CD1c-positive myeloid dendritic cell (primary cell): Measurements from ENCODE around the gene TAF15.

Experiments
- DNase-seq: peaks from one replicate; pipeline ENCODE4 v3.0.0-alpha.2; 2016; ENCODE audit errors: extremely low spot score

The TAF15 gene

DNA sequence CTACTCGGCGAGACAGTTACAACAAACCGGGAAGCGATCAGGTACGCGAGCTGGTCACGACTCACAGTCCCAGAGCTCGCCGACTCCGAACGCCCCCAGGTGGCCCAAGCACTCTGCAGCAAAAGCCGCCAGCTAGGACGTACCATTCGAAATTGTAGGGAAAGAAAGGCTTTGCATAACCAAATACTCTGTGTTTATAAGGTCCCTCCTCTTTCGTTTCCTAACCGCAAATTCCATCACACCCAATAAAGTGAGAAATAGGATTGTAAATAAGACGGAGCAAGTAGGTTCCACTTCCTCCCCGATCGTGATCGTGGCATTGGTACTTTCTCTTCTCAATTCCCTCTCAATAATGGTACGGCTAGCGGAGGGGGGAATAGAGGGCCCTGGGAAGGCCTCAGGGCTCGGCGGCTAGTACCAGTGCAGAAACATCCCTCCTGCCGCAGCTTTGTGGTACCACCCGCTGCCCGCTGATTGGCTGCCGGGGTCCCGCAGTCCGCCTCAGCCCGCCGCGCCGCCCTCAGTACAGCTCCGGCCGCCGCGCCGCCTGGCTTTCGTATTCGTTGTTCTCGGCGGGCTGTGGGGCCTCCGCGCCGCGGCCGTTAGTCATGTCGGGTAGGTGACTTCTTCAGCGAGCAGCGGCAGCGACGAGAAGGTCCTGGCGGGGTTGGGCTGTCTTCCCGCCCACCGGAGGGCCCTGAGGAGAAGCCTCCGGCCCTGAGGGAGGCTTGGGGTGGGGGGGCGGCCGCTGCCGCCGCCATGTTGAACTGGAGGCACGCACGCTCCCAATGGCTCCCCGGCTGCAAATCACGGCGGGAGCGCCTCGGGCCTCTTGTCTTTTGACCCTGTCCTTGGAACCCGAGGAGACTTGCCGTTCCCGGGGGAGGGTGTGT is at the start of gene TAF15:
Gene TAF15, plus strand, starts transcription at position 523 of the 893 bp plus-strand sequence. Its CDS starts 86 bp downstream, at position 609.
- DNase-seq, result peak; percentile 98

- no peak for DNase-seq
Measured at GRCh38 chr17:35760587-35760986, 48.7 kb upstream of the TAF15 start, which contains the start of gene C17orf50. C17orf50 (plus strand) TSS chr17:35760887; CDS start chr17:35760942, 55 bp downstream.

- DNase-seq, result no peak
Measured at GRCh38 chr17:35761601-35762000, 47.7 kb upstream of the TAF15 start.

GRCh38 chr17:35763767-35764122 is 45.5 kb upstream of the TAF15 start:
- no peak for DNase-seq

DNA sequence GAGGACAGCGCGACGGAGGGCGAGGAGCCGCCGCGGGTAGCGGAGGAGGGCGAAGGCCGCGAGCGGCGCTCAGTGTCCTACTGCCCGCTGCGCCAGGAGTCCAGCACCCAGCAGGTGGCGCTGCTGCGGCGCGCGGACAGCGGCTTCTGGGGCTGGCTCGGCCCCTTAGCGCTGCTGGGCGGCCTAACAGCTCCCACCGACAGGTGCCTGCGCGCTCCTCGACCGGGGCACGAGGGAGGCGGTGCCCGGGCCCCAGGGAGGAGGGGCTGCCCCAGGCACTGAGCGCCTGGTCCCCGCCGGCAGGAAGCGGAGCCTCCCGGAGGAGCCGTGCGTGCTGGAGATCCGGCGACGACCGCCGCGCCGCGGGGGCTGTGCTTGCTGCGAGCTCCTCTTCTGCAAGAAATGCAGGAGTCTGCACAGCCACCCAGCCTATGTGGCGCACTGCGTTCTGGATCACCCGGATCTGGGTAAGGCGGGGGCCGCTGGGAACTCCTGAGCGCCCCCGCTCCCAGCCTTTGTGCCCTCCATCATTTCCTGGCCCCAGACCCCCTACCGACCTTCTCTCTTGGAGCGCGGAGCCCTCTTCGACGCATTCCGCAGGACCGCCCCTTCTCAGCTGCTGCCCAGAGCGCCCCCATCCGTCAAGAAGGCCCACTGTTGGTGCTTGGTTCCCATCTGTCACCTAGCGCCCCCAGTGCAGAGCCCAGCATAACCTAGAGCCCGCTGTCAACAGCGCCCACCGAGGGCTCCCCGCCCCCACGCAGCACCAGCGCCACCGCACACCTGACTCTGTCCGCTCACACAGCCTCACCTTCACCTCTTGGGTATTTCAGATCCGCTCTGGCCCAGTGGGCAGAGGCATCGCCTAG is 44.9 kb upstream of the TAF15 start:
- DNase-seq, result peak; percentile 93

- no peak for DNase-seq
Measured at GRCh38 chr17:35765086-35765710, 44.1 kb upstream of the TAF15 start.

DNA sequence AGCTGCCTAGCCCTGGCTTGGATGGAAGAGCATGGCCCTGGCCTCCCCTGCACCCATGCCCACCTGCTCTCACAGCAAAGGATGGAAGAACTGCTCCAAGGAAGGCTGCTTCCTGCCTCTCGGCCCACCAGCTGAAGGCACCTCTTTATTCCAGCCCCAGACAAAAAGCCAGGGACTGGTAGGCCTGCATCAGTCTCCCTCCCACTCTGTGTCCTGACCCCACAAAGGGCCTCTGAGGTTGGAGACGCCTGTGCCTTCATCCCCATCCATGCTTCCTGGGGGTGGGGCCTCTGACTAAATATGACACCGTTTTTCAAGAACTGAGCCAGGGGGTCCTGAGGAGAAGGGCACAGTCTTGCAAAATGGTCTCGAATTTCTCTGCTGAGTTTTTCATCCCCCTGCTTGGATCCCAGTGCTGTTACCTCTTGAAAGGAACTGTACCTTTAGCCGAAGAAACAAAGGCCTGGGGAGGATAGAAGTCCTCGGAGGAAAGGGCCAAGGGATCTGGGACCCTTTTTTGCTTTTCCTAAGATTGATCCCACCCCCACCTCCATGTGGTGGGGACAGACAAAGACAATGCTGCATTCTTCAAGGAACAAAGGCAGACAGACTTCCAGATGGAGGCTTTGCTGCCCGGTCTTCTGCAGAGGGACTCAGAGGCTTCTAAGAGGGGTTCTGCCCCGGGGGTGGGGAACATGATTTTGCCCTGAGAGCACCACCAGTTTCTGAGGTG is 43.4 kb upstream of the TAF15 start:
- no peak for DNase-seq

- DNase-seq, result no peak
Measured at GRCh38 chr17:35766489-35766877, 42.8 kb upstream of the TAF15 start.

GRCh38 chr17:35766903-35767510 is 42.3 kb upstream of the TAF15 start:
- peak; percentile 27 for DNase-seq

DNA sequence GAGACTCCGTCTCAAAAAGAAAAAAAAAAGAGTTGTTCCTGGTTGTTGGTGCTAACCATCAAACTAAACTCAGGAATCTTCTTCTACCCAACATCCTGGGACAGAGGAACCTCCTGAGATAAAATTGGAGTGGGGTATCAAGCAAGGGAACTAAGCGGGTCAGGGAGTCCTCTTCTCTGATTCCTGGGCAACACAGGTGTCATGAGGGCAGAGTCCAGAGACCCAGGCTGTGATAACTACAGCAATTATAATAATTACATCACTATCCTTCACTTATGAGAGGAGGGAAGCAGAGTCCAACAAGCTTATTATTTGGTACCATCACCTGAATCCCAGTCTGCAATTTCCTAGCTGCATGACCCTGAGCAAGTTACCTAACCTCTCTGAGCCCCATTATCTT is 40.5 kb upstream of the TAF15 start:
- DNase-seq, result no peak

DNA sequence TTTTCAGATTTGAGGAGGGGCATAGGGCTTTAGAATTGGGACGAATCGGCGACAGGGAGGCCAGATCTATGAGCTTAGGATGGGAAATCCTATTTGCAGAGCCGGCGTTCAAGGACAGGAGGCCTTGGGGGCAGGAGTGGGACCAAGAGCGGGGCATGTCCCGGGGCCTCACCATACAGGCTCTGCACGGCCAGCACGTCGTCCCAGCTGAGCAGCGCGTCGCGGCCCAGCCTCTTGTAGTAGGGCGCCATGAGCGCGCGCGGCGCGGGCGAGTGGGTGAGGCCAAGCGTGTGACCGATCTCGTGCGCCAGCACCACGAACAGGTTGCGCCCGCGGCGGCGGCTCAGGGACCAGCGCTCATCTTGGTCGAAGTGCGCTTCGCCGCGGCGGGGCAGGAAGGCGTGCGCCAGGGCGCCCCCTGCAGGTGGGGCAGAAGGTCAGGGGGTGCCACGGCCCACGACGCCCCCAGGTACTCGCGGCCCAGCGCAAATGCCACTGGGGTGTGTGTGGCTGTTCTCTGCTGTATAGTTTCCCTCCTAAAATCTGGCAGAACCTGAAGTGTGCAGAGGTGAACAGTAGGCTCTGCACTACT is 39.3 kb upstream of the TAF15 start:
- DNase-seq, result no peak

- DNase-seq, result no peak
Measured at GRCh38 chr17:35773129-35773528, 36.2 kb upstream of the TAF15 start.

DNA sequence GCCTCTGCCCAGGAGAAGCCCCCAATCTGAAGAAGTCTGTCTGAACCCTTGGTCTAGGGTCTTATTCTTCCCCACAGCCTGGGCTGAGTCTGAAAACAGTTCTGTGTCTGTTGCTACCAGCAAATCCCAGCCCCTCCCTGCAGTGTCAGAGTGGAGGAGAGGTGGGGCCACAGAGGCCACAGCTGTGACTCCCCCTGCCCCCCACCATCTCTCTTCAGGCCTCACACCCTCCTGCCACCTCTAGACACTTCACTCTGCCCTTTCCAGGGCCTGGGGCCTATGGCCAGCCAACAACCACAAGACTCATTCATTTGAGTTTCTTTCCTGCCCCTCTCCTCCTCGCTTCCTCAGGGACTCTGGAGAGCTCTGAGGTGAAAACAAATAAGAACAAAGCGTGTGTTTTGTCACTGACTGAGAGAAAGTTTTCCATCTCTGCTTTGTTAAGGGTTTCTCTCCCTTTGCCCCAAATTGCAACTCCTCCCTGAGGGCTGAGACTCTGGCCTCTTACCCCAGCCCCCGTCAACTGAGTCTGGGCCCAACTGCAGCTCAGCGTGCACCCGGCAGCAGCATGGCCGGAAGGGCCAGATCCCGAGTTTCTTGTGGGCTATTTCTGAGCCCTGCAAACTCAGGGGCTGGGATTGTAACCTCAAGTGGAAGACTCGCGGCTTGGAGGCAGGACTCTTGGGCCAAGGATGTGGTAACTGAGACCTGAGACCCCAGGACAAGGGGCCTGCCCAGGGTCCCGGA is 35.4 kb upstream of the TAF15 start:
- DNase-seq, result no peak

- DNase-seq, result no peak
Measured at GRCh38 chr17:35774499-35774898, 34.8 kb upstream of the TAF15 start.

GRCh38 chr17:35775039-35775438 is 34.2 kb upstream of the TAF15 start:
- no peak for DNase-seq

- no peak for DNase-seq
Measured at GRCh38 chr17:35775583-35775982, 33.7 kb upstream of the TAF15 start.

DNA sequence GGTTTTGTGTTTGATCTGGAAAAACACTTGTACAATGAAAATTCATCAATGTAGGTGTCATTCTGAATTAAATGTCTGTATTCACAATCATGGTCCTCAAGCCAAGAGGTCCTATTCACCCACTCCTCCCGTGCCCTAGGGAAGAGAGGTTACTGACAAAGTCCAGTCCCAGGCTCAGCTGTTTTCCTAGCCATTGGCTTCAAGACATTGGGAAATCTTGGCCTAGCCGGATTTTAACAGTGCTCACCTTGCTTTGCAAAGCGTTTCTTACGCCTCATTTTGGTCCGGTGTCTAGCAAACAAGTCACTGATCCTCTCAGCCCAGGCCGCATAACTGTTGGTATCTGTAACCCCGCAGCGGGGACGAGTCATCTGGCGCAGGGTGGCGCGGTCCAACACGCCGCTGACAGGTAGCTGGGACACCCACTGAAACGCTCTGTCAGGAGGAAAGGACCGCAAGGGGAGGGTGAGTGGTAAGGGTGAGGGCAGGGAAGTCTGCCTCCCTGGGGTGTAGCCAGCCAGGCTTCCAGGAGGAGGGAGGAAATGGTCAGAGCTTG is 30.6 kb upstream of the TAF15 start:
- DNase-seq, result no peak

DNA sequence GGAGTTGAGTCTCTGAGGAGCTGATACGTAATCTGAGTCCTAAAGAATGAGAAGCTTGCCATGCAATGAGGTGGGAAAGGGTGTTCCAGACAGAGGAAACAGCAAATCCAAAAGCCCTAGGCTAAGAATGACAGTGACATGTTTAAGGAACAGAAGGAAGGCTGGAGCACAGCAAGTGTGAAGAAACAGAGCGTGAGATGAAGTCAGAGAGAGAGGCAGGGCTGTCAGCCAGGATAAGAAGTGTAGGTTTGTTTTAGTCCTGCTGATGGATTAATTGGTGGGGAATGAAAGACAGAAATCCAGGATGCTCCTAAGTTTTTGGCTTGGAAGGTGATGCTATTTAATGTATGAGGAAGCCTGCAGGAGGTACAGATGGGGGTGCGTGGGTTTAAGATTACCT is 28.3 kb upstream of the TAF15 start:
- DNase-seq, result no peak

DNA sequence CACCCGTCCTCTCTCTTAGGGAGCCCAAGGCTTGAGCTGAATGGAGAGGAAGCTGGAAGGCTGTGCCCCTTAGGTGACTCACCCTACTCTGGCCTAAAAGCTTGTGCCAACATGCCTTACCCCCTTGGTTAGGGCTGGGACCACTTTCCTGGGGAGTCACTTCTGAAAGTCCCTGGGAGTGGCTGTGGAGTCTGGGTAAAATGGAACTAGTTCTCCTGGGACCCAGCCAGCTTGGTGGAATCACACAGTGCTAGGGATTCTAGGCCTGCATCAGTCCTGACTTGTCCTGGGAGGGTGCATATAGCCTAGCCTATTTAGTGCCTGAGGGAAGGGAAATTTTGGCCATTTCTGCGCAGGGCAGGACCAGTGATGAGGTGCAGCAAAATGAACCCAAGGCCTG is 24.4 kb upstream of the TAF15 start:
- DNase-seq, result no peak
